Putamen (tissue), 1 donor: Measurements from ENCODE around the gene CERT1.

ENCODE experiments used
- DNase-seq: peaks from one replicate; pipeline ENCODE4 v3.0.0-alpha.2; 2016; ENCODE audit warnings: low spot score

The CERT1 gene

GRCh38 chr5:75387806-75388205 lies 123.6 kb downstream of the CERT1 start:
- no peak for DNase-seq

- DNase-seq: no peak
These were observed 127.2 kb downstream of the CERT1 start for GRCh38 chr5:75384218-75384617.

- DNase-seq: no peak
These were observed 130.0 kb downstream of the CERT1 start for GRCh38 chr5:75381456-75381855.

DNA sequence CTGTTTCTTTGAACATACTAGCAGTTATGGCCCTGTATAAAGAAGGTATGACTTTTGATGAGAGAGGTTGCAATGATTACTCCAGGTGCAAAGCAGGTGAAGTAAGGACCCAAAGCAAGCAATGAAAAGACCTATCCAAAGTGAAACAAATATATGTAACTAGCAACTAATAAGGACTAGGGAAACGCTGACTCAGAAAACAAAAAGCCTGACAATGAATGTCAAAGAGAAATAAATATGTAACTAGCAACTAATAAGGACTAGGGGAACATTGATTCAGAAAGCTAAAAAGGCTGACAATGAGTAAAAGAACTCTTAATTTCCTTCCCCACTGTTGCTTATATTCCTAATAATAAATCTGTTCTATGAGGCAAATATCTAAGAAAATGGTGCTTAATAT lies 131.3 kb downstream of the CERT1 start:
- no peak for DNase-seq

DNA sequence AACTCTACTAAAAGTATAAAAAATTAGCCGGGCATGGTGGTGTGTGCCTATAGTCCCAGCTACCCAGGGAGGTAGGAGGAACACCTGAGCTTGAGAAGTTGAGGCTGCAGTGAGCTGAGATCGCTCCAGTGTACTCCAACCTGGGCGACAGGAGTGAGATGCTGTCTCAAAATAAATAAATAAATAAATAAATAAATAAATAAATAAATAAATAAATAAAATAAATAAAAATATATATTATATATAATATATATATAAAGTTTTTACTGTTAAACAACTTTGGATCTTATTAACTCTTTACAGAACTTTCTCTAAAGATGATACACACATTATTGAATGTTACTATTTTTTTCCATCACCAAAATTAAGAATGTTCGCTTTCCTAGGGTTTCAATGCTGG lies 136.0 kb downstream of the CERT1 start:
- DNase-seq: no peak

DNA sequence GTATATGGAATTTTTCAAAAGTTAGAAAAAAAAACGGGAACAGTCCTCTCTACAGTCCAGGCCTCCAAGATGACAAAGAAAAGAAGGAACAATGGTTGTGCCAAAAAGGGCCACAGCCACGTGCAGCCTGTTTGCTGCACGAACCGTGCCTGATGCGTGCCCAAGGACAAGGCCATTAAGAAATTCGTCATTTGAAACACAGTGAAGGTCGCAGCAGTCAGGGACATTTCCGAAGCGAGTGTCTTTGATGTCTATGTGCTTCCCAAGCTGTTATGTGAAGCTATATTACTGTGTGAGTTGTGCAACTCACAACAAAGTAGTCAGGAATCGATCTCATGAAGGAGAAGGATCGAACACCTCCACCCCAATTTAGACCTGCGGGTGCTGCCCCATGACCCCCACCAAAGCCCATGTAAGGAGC lies 137.0 kb downstream of the CERT1 start:
- no peak for DNase-seq

DNA sequence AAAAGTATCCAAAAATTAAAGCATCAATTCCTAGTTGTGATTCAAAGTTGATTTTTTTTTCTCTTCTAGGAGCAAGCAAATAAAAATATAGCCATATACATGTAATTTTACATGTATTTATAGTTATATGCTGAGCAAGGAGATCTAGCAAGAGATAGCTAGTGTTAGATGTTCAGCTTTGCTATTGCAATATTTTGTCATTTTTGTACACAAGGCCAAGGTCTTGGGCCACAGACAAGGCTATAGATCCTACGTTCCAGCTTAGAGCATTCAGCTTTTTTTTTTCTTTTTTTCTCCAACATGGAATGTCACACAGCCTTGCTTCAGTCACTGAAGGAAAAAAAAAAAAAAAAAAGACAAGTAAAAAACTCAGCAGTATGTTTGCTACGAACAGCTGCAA lies 137.6 kb downstream of the CERT1 start:
- no peak for DNase-seq

DNA sequence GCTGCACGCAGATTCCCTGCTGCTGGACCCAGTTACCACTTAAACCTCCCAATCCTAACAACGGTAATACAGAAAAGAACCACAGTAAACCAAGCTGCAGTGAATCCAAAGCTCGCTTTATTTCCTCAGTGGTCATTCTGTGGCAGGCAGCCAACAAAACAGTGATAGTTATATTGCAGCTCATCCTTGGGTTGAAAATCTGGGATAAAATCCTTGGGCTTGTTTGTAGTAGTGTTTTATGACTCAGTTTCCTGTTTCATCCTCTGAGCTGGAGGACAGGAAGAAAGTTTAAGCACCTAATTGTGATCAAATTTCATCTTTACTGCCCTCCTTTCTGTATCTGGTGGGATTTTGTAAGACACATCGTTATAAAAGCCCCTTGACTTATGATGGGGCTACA lies 143.0 kb downstream of the CERT1 start:
- DNase-seq: no peak

GRCh38 chr5:75367401-75367800 lies 144.0 kb downstream of the CERT1 start:
- no peak for DNase-seq

GRCh38 chr5:75366787-75367186 lies 144.6 kb downstream of the CERT1 start:
- no peak for DNase-seq

DNA sequence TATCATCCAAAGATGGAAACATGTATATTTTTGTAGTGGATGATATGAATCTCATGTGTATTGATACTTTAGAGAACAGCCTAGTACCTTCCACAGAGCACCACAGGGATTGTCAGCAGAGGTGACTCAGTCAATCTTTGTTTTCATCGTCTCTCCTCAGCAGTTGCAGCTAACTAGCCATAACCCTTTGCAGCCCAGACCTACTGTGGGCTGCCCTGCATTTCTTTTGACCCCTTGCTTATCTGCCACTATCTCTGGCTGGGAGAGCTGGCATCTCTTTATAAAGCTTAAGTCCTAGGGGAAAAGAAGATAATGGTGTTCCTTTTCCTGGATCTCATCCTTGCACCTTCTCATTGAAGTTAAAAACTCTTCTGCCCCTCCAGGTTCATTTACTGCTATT lies 145.7 kb downstream of the CERT1 start:
- no peak for DNase-seq

DNA sequence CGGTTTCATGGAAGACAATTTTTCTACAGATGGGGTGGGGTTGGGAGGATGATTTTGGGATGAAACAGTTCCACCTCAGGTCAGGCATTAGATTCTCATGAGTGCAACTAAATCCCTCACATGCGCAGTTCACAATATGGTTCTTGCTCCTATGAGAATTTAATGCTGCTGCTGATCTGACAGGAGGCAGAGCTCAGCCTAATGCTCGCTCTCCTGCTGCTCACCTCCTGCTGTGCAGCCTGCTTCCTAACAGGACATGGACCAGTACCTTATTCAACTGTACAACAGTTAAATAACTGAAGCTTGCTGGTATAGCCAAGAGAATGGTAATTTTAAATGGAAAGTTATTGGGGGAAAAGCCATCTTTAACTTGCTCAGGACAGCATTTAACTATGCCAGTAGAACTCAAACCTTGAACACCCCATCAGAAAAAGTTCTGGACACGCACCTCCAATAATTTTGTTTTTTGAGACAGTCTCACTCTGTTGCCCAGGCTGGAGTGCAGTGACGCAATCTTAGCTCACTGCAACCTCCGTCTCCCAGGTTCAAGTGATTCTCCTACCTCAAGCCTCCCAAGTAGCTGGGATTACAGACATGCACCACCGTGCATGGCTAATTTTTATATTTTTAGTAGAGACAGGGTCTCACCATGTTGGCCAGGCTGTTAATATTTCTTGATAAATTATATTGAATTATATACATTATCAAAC lies 146.7 kb downstream of the CERT1 start:
- no peak for DNase-seq

DNA sequence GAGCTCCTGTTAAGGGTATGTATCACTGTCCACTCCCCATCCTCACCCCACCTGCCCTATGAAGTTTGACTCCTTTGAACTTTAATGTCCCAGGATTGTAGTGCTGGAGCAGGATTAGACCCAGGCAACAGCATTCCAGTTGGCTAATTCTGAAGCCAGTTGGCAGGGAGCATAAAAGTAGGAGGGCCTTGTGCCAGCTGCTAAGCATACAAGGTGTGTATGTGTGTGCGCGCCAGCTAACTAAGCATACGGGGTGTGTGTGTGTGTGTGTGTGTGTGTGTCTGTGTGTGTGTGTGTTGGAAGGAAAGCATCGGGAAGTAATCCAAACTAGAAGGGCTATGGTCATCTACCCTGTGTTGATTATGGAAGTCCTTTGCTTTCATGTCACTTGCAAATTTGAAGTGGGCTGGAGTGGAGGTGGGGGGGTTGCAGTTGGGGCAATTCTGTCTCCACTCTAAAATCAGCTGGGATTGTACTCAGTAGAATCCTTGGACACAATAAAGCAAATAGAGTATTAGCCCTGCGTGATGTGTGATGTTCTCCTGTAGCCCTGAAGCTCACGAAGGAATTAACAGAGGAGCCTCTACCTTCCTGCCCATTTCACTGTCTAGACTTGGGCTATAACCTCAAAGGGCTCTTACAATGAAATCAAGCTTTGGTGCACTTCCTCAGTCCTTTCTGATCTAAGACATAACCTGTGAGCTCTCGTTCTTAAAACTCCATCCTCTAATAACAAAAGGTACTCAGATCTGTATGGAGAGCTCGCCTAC lies 147.5 kb downstream of the CERT1 start:
- no peak for DNase-seq

- DNase-seq: no peak
These were observed 148.3 kb downstream of the CERT1 start for GRCh38 chr5:75363111-75363510.

GRCh38 chr5:75362474-75362975 lies 148.9 kb downstream of the CERT1 start:
- no peak for DNase-seq

DNA sequence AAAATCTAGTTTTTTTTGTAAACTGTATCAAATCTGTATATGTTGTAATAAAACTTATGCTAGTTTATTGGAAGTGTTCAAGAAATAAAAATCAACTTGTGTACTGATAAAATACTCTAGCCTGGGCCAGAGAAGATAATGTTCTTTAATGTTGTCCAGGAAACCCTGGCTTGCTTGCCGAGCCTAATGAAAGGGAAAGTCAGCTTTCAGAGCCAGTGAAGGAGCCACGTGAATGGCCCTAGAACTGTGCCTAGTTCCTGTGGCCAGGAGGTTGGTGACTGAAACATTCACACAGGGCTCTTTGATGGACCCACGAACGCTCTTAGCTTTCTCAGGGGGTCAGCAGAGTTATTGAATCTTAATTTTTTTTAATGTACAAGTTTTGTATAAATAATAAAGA lies 150.1 kb downstream of the CERT1 start:
- no peak for DNase-seq

DNA sequence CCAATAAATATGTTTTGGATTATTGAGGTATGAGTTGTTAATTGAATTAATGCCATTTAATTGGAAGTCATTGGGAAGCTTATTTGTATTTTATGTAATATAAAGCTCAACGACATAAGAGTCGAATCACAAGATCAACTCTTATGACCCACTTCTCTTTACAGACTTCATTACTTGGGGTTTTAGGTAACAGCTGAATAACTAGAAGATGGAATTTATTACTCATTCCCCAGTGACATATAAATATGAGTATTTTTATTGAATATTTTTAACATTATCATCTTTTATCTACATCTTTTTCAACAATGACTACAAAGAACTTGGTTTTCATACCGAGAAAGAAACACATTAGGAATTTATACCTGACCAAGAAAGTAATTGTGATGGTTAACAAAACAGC lies 153.3 kb downstream of the CERT1 start:
- no peak for DNase-seq

DNA sequence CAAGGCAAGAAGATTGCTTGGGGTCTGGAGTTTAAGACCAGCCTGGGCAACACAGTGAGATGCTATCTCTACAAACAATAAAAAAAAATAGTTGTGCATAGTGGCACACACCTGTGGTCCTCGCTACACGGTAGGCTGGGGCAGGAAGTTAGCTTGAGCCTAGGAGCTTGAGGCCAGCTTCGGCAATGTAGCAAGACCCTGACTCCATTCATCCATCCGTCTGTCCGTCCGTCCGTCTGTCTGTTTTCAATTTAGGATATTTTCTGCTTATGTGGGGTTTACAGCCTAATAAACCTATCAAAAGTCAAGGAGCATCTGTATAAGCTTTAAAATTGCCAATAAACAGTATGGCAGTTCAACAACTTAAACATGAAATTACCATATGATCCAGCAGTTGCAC lies 154.7 kb downstream of the CERT1 start:
- DNase-seq: no peak

- no peak for DNase-seq
These were observed 156.2 kb downstream of the CERT1 start for GRCh38 chr5:75355236-75355635.

GRCh38 chr5:75351139-75351926 lies 160.1 kb downstream of the CERT1 start:
- DNase-seq: no peak

DNA sequence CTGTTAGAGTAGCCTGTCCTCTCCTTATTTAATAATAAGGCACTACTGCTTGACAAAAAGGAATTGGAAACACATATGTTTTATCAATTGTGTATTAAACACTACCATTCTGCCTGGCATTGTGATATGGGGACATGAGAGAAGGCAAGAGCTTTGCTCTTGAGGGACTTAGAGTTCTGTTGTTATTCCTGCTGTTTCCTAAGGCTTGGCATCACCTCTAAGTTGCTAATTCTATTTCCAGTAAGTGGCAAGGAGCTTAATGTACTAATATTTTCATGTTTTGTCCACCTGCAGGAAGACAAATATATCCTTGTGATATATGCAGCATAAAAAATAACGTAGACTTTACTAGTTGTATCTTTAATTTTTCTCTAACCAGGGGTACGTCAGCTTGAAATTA lies 161.8 kb downstream of the CERT1 start:
- DNase-seq: no peak

DNA sequence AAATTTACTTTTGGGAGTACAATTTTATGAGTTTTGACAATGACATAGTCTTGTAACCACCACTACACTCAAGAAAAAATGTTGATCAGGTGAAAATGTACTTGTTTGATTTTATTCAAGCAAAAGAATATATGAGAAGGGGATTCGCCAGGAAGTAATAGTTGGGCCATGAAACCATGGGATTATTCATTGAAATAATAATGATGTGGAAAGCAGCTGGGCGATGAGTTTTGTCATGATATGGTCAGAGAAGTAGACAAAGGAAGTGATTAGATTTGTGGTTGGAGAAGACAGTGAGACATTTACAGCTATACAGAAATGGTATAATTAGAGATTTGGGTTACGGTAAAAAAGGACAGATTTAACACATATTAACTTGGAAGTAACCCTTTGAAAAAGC lies 163.2 kb downstream of the CERT1 start:
- no peak for DNase-seq

DNA sequence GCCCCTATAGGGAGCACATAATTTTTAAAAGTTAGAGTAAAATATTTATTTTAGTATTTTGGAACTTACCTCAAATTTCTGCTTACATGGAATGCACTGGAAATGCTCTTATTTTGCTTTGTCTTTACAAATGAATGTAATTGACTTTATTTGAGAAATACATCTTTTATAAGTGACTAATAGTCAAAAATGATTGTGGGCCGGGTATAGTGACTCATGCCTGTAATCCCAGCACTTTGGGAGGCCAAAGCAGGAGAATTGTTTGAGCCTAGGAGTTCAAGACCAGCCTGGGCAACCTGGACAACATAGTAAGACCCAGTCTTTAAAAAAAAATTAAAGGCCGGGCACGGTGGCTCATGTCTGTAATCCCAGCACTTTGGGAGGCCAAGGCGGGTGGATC lies 168.6 kb downstream of the CERT1 start:
- DNase-seq: no peak
